SK-N-MC (cell line): Measurements from ENCODE around the gene G6PC1.
"Not testable (repeated sequence)": the region's sequence is repeated elsewhere in the genome, so short reads cannot be mapped to it uniquely, and the experiment has no call there.

Experiments
- DNase-seq: peaks from one replicate; pipeline ENCODE4 v3.0.0-alpha.2; 2011; ENCODE audit warnings: low read depth, low spot score
- H3K27ac ChIP-seq: fragments of 200-600 bp; sonication (generic); 2 replicates; pipeline ENCODE4 v1.5.1; 2016; ENCODE audit warnings: mixed run types
- H3K36me3 ChIP-seq: fragments of 200-600 bp; sonication (generic); 2 replicates; pipeline ENCODE4 v1.6.1; 2017; ENCODE audit warnings: antibody characterized with exemption, low read length, mixed read lengths; ENCODE audit not compliant: insufficient read depth
- H3K4me3 ChIP-seq: fragments of 200-600 bp; sonication (generic); 2 replicates; pipeline ENCODE4 v1.5.1; 2016
- H3K9ac ChIP-seq: fragments of 200-600 bp; sonication (generic); 2 replicates; pipeline ENCODE4 v1.8.0; 2017; ENCODE audit warnings: mixed run types, mixed read lengths; ENCODE audit not compliant: insufficient read length
- H3K9me3 ChIP-seq: fragments of 200-600 bp; sonication (generic); 2 replicates; pipeline ENCODE4 v1.6.1; 2017; ENCODE audit warnings: low read depth, mild to moderate bottlenecking, antibody characterized with exemption, low read length, moderate library complexity, mixed read lengths
- EZH2 ChIP-seq: fragments of 200-600 bp; sonication (generic); IDR thresholded peaks from one replicate; pipeline ENCODE4 v1.6.1; 2017; ENCODE audit warnings: antibody characterized with exemption
- FOXP2 ChIP-seq: optimal IDR thresholded peaks from 2 replicates; pipeline ENCODE3; 2011; ENCODE audit warnings: mild to moderate bottlenecking, moderate library complexity; ENCODE audit not compliant: insufficient read depth; ENCODE audit errors: extremely low read length, control extremely low read depth
- POLR2AphosphoS5 ChIP-seq: IDR thresholded peaks from 2 replicates; pipeline ENCODE4 v1.6.1; 2012; ENCODE audit warnings: mild to moderate bottlenecking, low read depth, low read length, borderline replicate concordance

Gene G6PC1

GRCh38 chr17:42871647-42872046, 29.0 kb upstream of the G6PC1 start:
- no peak for DNase-seq
- Histone ChIP-seq H3K36me3 (no peaks in the 10 kb centered on the region), H3K9me3 (no peaks in the 10 kb centered on the region), H3K4me3 (no peak overlapping the region), H3K9ac (no peak overlapping the region), H3K27ac (no peak overlapping the region)
- TF ChIP-seq POLR2AphosphoS5 (no peak), FOXP2 (no peak), EZH2 (no peak)

- Histone ChIP-seq H3K27ac (no peak overlapping the region), H3K9ac (no peak overlapping the region), H3K36me3 (no peaks in the 10 kb centered on the region), H3K4me3 (no peak overlapping the region), H3K9me3 (no peaks in the 10 kb centered on the region)
- DNase-seq, result no peak
- TF ChIP-seq FOXP2, result no peak
- TF ChIP-seq EZH2, result no peak
- no peak for TF ChIP-seq POLR2AphosphoS5
These were observed 28.2 kb upstream of the G6PC1 start for GRCh38 chr17:42872251-42872965.

- Histone ChIP-seq H3K36me3 (no peaks in the 10 kb centered on the region), H3K9me3 (no peaks in the 10 kb centered on the region), H3K4me3 (no peak overlapping the region), H3K9ac (no peak overlapping the region), H3K27ac (no peak overlapping the region)
- no peak for DNase-seq
- TF ChIP-seq FOXP2 (no peak), EZH2 (no peak), POLR2AphosphoS5 (no peak)
These were observed 27.3 kb upstream of the G6PC1 start for GRCh38 chr17:42873315-42873714.

- not testable (repeated sequence) for H3K9ac ChIP-seq, H3K36me3 ChIP-seq, H3K4me3 ChIP-seq, H3K27ac ChIP-seq, H3K9me3 ChIP-seq, DNase-seq
These were observed 26.5 kb upstream of the G6PC1 start for GRCh38 chr17:42873932-42874695.

GRCh38 chr17:42877037-42877436, 23.6 kb upstream of the G6PC1 start:
- Histone ChIP-seq H3K4me3 (no peak overlapping the region), H3K9ac (no peak overlapping the region), H3K27ac (no peak overlapping the region), H3K36me3 (no peaks in the 10 kb centered on the region), H3K9me3 (no peaks in the 10 kb centered on the region)
- no peak for DNase-seq
- no peak for TF ChIP-seq POLR2AphosphoS5
- TF ChIP-seq FOXP2, result no peak
- TF ChIP-seq EZH2, result no peak

GRCh38 chr17:42878123-42878880, 22.3 kb upstream of the G6PC1 start:
- H3K27ac ChIP-seq, result no peak overlapping the region
- H3K9me3 ChIP-seq, result no peaks in the 10 kb centered on the region
- no peak for DNase-seq
- H3K4me3 ChIP-seq, result no peak overlapping the region
- no peaks in the 10 kb centered on the region for H3K36me3 ChIP-seq
- no peak for TF ChIP-seq EZH2
- TF ChIP-seq POLR2AphosphoS5, result no peak
- no peak for TF ChIP-seq FOXP2
- H3K9ac ChIP-seq, result no peak overlapping the region

GRCh38 chr17:42878924-42879595, 21.5 kb upstream of the G6PC1 start:
- DNase-seq, result no peak
- no peaks in the 10 kb centered on the region for H3K9me3 ChIP-seq
- no peak overlapping the region for H3K4me3 ChIP-seq
- no peak for TF ChIP-seq EZH2
- TF ChIP-seq FOXP2, result no peak
- TF ChIP-seq POLR2AphosphoS5, result no peak
- no peaks in the 10 kb centered on the region for H3K36me3 ChIP-seq
- H3K27ac ChIP-seq, result no peak overlapping the region
- H3K9ac ChIP-seq, result no peak overlapping the region

- TF ChIP-seq FOXP2 (no peak), EZH2 (no peak), POLR2AphosphoS5 (no peak)
- no peaks in the 10 kb centered on the region for H3K9me3 ChIP-seq
- no peak for DNase-seq
- no peak overlapping the region for H3K9ac ChIP-seq
- H3K36me3 ChIP-seq, result no peaks in the 10 kb centered on the region
- no peak overlapping the region for H3K4me3 ChIP-seq
- H3K27ac ChIP-seq, result no peak overlapping the region
These were observed 21.0 kb upstream of the G6PC1 start for GRCh38 chr17:42879596-42879985.
